HFFc6 (cell line): ENCODE data around the gene LDLRAD4. TPM values are rescaled to one million over a fixed set of nuclear protein-coding genes. Genes with fewer than 3 reads are reported as not detected.

Source experiments
- DNase-seq: peaks from one replicate; pipeline ENCODE4 v3.0.0-alpha.2; 2018
- H3K27ac Mint-ChIP-seq: 2 replicates; pipeline ENCODE4 v1.8.0; 2020; ENCODE audit warnings: mild to moderate bottlenecking, mixed read lengths
- H3K27me3 Mint-ChIP-seq: 2 replicates; pipeline ENCODE4 v1.8.0; 2021; ENCODE audit warnings: mild to moderate bottlenecking, moderate library complexity, mixed read lengths; ENCODE audit not compliant: insufficient read depth
- H3K36me3 Mint-ChIP-seq: 2 replicates; pipeline ENCODE4 v1.8.0; 2021; ENCODE audit warnings: low read depth, mixed read lengths
- H3K4me1 Mint-ChIP-seq: 2 replicates; pipeline ENCODE4 v1.8.0; 2020; ENCODE audit warnings: low read depth, mixed read lengths
- H3K4me3 Mint-ChIP-seq: 2 replicates; pipeline ENCODE4 v1.8.0; 2020; ENCODE audit warnings: mild to moderate bottlenecking, moderate library complexity, mixed read lengths
- H3K9me3 Mint-ChIP-seq: 2 replicates; pipeline ENCODE4 v1.8.0; 2020; ENCODE audit warnings: mild to moderate bottlenecking, mixed read lengths
- CTCF ChIP-seq: fragments of 200-600 bp; sonication (generic); IDR thresholded peaks from 2 replicates; pipeline ENCODE4 v1.5.0; 2021; ENCODE audit warnings: antibody characterized with exemption, mild to moderate bottlenecking
- total RNA-seq, 6 experiments: library from RNA; stranded (reverse); fragmentation: NEBNext Ultra II Directional; extraction: Animal tissue kit (Norgen Biotek cat#: 25700); gene quantifications; 2 replicates in 1 of 6; 3 replicates in 5 of 6; pipeline ENCODE4 v1.2.3, GENCODE V29; 2021

Gene LDLRAD4
- total RNA-seq, 6 experiments from 2014 or later = not detected

- Mint-ChIP-seq H3K9me3 (peaks cover 14% of the 10 kb centered on the region; the same call in 1 of the 2 replicates), H3K4me1 (peaks cover 7% of the 10 kb centered on the region; the same call in 1 of the 2 replicates), H3K27me3 (peaks cover 13% of the 10 kb centered on the region), H3K36me3 (no peaks in the 10 kb centered on the region), H3K4me3 (no peak overlapping the region), H3K27ac (no peak overlapping the region)
- TF ChIP-seq CTCF = no peak
- no peak for DNase-seq
These were observed 244.1 kb downstream of the LDLRAD4 start for GRCh38 chr18:13462686-13463085.

- H3K27me3 Mint-ChIP-seq = peaks cover 10% of the 10 kb centered on the region
- peaks cover 14% of the 10 kb centered on the region; the same call in 1 of the 2 replicates for H3K9me3 Mint-ChIP-seq
- DNase-seq = no peak
- no peaks in the 10 kb centered on the region for H3K36me3 Mint-ChIP-seq
- H3K4me3 Mint-ChIP-seq = no peak overlapping the region
- TF ChIP-seq CTCF = no peak
- H3K4me1 Mint-ChIP-seq = peaks cover 7% of the 10 kb centered on the region; the same call in 1 of the 2 replicates
- H3K27ac Mint-ChIP-seq = no peak overlapping the region
These were observed 245.1 kb downstream of the LDLRAD4 start for GRCh38 chr18:13463526-13464210.

GRCh38 chr18:13464432-13465123 lies 246.0 kb downstream of the LDLRAD4 start:
- no peak overlapping the region for H3K4me3 Mint-ChIP-seq
- H3K36me3 Mint-ChIP-seq = no peaks in the 10 kb centered on the region
- H3K27me3 Mint-ChIP-seq = peaks cover 10% of the 10 kb centered on the region
- H3K9me3 Mint-ChIP-seq = peaks cover 15% of the 10 kb centered on the region; the same call in 1 of the 2 replicates
- DNase-seq = no peak
- TF ChIP-seq CTCF = no peak
- no peak overlapping the region for H3K27ac Mint-ChIP-seq
- peaks cover 7% of the 10 kb centered on the region; the same call in 1 of the 2 replicates for H3K4me1 Mint-ChIP-seq

- no peaks in the 10 kb centered on the region for H3K36me3 Mint-ChIP-seq
- peaks cover 10% of the 10 kb centered on the region for H3K27me3 Mint-ChIP-seq
- H3K4me1 Mint-ChIP-seq = peaks cover 7% of the 10 kb centered on the region; the same call in 1 of the 2 replicates
- peaks cover 14% of the 10 kb centered on the region; the same call in 1 of the 2 replicates for H3K9me3 Mint-ChIP-seq
- no peak for DNase-seq
- H3K4me3 Mint-ChIP-seq = no peak overlapping the region
- H3K27ac Mint-ChIP-seq = no peak overlapping the region
- TF ChIP-seq CTCF = no peak
These were observed 246.5 kb downstream of the LDLRAD4 start for GRCh38 chr18:13465124-13465446.

GRCh38 chr18:13465476-13465875 lies 246.9 kb downstream of the LDLRAD4 start:
- Mint-ChIP-seq H3K9me3 (peaks cover 14% of the 10 kb centered on the region; the same call in 1 of the 2 replicates), H3K4me1 (peaks cover 7% of the 10 kb centered on the region; the same call in 1 of the 2 replicates), H3K27ac (no peak overlapping the region), H3K4me3 (no peak overlapping the region), H3K36me3 (no peaks in the 10 kb centered on the region), H3K27me3 (peaks cover 10% of the 10 kb centered on the region)
- no peak for TF ChIP-seq CTCF
- no peak for DNase-seq
